HL-60 (cell line): ENCODE measurements around the gene DAND5. TPM values are rescaled to one million over a fixed set of nuclear protein-coding genes. Genes with fewer than 3 reads are reported as not detected.
A peak's percentile ranks its signal among the peaks of the same experiment; 100 is the strongest.

Experiments used
- microRNA-seq: library from miRNA; unstranded; fragments of <30 nt; microRNA quantifications from one replicate; pipeline ENCODE4, GENCODE V29; 2018

Gene DAND5

Small RNA genes within 50 kb of the gene (microRNA-seq; reads per million reads assigned to microRNA genes)
- not detected for gene MIR5695
- 3.0 reads per million, percentile 3 among the genes with 10 or more reads in this experiment for gene MIR6515
